HUES48 (cell line): ENCODE results near the gene C10orf71.

Source experiments
- H3K27ac ChIP-seq: one replicate; pipeline ENCODE4 v1.7.0; 2013; ENCODE audit warnings: low read depth, low read length, inconsistent platforms
- H3K27me3 ChIP-seq: 2 replicates; pipeline ENCODE4 v1.6.1; 2013; ENCODE audit warnings: mild to moderate bottlenecking, low read length; ENCODE audit not compliant: control insufficient read depth, insufficient read depth
- H3K36me3 ChIP-seq: 2 replicates; pipeline ENCODE4 v1.6.1; 2013; ENCODE audit warnings: low read length; ENCODE audit not compliant: control insufficient read depth, insufficient read depth
- H3K4me1 ChIP-seq: 2 replicates; pipeline ENCODE4 v1.6.1; 2013; ENCODE audit warnings: mild to moderate bottlenecking, low read length; ENCODE audit not compliant: control insufficient read depth, insufficient read depth
- H3K4me3 ChIP-seq: 2 replicates; pipeline ENCODE4 v1.5.1; 2013; ENCODE audit warnings: mild to moderate bottlenecking, low read depth, low read length
- H3K9ac ChIP-seq: 2 replicates; pipeline ENCODE4 v1.6.1; 2013; ENCODE audit warnings: mild to moderate bottlenecking, low read depth, low read length, moderate library complexity
- H3K9me3 ChIP-seq: 2 replicates; pipeline ENCODE4 v1.6.1; 2013; ENCODE audit warnings: low read length; ENCODE audit not compliant: control insufficient read depth, insufficient read depth

C10orf71 gene

DNA sequence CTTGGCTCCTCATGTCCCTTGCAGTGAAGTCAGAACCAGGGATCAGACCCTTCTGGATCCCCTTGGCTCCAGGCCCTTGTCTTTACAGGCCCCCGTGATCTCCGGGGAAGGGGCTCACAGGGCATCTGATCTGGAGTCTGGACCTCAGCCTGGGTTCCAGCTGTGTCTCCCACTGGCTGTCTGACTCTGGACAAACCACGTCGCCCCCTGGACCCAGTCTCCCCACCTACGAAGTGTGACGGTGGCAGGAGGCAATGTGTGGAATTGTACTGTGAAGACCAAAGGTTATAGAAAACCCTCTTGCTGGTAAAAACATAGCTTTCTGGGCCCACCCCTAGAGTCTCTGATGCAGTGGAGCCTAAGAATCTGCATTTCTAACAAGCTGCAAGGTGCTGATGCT lies 15.5 kb upstream of the C10orf71 start:
- Histone ChIP-seq H3K36me3 (no peaks in the 10 kb centered on the region), H3K4me3 (no peak overlapping the region), H3K4me1 (no peaks in the 10 kb centered on the region), H3K27ac (no peak overlapping the region), H3K9me3 (no peaks in the 10 kb centered on the region), H3K27me3 (no peaks in the 10 kb centered on the region), H3K9ac (no peak overlapping the region)

DNA sequence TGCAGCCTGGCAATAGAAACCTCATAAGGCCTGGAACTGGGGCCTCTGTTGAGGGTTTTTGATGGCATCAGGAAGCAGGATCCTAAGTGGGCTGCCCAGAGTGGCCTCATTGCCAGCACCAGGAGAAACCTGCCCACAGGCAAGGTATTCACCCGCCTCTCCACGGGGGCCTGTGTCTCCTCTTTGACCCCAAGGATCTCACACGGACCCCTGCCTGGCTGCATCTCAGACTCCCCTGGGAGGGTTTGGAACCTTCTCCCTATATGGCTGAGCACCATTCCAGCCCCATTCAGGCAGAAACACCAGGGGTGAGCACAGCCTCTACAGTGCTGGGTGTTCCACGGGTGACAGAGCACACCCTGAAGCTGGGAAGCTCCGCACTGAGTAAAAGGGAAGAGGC lies 14.6 kb upstream of the C10orf71 start:
- Histone ChIP-seq H3K36me3 (no peaks in the 10 kb centered on the region), H3K9ac (no peak overlapping the region), H3K27me3 (no peaks in the 10 kb centered on the region), H3K4me1 (no peaks in the 10 kb centered on the region), H3K4me3 (no peak overlapping the region), H3K27ac (no peak overlapping the region), H3K9me3 (no peaks in the 10 kb centered on the region)

DNA sequence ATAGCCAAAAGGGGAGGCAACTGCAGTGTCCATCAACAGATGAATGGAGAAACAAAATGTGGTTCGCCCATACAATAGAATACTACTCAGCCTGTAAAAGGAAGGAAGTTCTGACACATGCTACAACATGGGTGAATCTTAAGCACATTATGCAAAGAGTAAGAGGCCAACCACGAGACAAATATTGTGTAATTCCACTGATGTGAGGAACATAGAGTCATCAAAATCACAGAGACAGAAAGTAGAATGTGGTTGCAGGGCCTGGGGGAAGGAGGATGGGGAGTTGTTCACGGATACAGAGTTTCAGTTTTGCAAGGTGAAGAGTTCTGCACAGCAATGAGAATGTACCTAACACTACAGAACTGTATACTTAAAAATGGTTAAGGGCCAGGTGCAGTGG lies 13.7 kb upstream of the C10orf71 start:
- no peaks in the 10 kb centered on the region for H3K4me1 ChIP-seq
- no peaks in the 10 kb centered on the region for H3K27me3 ChIP-seq
- H3K27ac ChIP-seq: no peak overlapping the region
- H3K9ac ChIP-seq: no peak overlapping the region
- no peaks in the 10 kb centered on the region for H3K36me3 ChIP-seq
- H3K9me3 ChIP-seq: no peaks in the 10 kb centered on the region
- H3K4me3 ChIP-seq: no peak overlapping the region

DNA sequence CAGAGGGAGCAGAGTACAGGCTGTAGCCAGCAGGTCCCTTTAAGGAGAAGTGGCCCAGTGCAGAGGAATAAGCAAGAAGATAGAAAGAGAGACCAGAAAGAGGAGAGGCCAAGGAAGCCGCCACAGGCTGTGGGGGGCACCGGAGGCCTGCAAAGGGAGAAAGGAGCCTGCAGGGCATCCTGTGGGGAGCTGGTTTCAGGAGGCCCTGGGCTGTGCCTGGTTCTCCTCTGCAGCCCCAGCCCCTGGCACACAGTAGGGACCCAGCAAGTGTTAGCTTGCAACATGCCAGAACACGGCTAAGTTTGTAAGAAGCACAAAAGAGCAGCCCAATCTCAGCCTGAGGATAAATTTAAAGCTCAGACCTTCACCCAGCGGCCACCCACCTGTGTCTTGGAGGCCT lies 12.3 kb upstream of the C10orf71 start:
- H3K4me3 ChIP-seq: no peak overlapping the region
- H3K27me3 ChIP-seq: no peaks in the 10 kb centered on the region
- H3K9me3 ChIP-seq: no peaks in the 10 kb centered on the region
- H3K4me1 ChIP-seq: no peaks in the 10 kb centered on the region
- no peaks in the 10 kb centered on the region for H3K36me3 ChIP-seq
- no peak overlapping the region for H3K27ac ChIP-seq
- H3K9ac ChIP-seq: no peak overlapping the region

DNA sequence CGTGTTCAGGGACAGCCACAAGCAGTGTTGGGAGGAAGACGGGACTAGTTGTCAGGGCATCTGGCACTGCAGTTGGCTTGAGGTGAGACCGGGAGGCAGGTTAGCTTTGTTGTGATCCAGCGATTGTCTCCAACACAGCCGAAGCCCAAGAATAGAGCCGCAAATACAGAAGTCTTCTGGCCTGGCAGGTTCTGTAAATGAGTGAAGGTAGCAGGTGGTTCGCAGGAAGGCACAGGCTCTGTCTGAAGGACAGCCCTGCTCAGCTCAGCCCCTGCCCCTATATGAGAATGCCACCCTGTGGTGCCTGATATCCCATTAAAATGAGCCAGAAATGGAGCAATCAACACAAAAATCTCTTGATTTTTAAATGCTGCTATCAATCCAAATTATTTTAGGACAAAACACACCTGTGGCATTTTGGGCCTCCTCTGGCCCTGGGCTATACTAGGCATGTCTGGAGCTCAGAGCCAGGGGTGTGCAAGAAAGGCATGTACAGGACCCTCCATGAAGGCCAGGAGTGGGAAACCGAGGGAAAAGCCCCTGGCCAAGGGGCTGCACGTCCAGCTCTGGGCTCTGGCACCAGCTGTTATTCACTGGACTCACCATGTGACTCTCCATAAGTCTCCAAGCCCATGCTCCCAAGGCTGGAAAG lies 11.2 kb upstream of the C10orf71 start:
- no peaks in the 10 kb centered on the region for H3K27me3 ChIP-seq

DNA sequence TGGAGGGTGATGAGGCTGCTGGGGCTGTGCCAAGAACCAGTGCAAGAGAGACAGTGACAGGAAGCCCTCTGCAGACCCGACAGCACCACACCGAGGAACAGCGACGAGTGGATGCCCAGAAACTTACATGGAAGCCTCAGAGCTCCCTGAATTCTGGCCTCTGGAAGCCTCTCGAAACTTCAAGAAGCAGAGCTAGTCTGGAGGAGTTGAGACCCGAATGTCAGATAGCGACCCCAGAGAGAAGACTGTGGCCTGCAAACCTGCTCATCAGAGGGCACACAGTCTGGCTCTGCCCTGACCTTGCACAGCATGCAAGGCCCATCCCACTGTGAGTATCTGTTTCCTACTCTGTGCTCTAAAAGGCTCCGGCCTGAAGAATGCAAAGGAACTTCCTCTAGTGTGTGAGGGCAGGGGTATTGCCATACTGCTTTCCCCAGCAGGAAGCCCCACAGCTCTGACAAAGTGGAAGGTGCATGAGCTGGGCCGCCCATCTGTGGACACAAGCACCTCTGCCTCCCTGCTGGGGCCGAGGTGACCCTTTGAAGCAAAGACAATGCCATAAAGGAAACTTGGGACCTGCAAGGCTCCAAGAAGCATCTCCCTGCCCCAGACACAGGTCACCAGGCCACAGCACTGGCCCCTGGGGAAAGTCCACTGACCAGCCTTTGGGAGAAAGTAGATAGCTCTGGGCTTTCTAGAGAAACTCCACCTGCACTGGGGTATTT lies 10.5 kb upstream of the C10orf71 start:
- Histone ChIP-seq H3K36me3 (no peaks in the 10 kb centered on the region), H3K27ac (no peak overlapping the region), H3K27me3 (no peaks in the 10 kb centered on the region), H3K4me3 (no peak overlapping the region), H3K9ac (no peak overlapping the region), H3K9me3 (no peaks in the 10 kb centered on the region), H3K4me1 (no peaks in the 10 kb centered on the region)

More for the DNA sequence above, 11.2 kb upstream of the C10orf71 start:
- Histone ChIP-seq H3K27ac (no peak overlapping the region), H3K36me3 (no peaks in the 10 kb centered on the region), H3K9ac (no peak overlapping the region), H3K4me3 (no peak overlapping the region), H3K9me3 (no peaks in the 10 kb centered on the region), H3K4me1 (no peaks in the 10 kb centered on the region)

DNA sequence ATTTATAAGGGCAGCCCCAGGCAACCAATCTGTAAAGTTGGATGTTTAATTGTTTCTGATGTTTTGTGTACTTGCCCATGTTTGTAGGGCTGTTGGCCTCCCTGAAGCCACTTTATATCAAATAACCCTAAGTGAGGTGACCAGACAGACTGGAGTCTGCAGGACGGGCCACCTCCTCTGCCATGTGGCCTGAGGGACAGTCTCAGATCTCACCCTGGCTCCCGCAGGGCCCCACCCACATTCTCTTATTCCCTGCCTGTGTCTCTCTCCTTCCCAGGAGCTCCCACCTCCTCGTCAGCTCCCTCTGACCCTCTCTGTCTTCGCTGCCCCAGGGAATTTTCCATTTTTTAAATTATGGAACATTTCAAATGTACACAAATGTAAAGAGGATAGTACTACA lies 9.5 kb upstream of the C10orf71 start:
- Histone ChIP-seq H3K27me3 (no peaks in the 10 kb centered on the region), H3K27ac (no peak overlapping the region), H3K4me1 (no peaks in the 10 kb centered on the region), H3K36me3 (no peaks in the 10 kb centered on the region), H3K9ac (no peak overlapping the region), H3K9me3 (no peaks in the 10 kb centered on the region), H3K4me3 (no peak overlapping the region)

DNA sequence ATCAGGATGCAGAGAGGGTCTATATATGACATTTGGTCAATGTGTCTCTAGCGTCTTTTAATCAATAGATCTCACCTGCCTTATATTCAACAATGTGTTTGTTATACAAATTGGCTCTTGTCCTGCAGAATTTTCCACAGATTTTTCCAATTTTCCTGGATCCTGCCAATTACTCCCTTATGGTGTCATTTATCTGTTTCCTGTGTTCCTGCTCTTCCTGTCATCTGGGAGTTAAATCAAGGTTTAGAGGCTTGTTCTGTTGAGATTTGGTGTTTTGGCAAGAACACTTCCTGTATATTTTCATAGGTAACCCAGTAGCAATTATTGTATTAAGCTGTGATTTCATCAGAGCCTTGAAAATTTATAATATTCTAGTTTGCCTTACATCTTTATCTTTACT lies 8.8 kb upstream of the C10orf71 start:
- Histone ChIP-seq H3K27ac (no peak overlapping the region), H3K27me3 (no peaks in the 10 kb centered on the region), H3K9ac (no peak overlapping the region), H3K9me3 (no peaks in the 10 kb centered on the region), H3K4me3 (no peak overlapping the region), H3K4me1 (no peaks in the 10 kb centered on the region), H3K36me3 (no peaks in the 10 kb centered on the region)

DNA sequence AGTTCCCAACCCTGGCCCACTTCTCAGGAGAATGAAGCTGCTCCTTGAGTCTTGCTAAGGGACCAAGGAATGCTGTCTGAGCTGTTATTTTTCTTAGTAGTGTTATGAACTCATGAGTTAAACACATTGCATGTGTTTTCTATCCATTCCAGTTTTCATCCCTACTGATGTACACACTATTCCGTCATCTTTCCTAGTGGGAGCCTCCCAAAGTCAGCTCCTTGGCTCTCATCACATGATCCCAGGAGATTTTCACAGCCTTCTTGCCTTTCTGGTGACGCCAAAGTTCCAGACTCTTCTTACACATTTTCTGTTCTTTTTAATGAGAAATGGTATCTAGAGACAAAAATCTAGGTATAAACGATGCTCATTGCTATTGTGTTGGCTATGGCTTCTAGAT lies 8.4 kb upstream of the C10orf71 start:
- Histone ChIP-seq H3K36me3 (no peaks in the 10 kb centered on the region), H3K4me1 (no peaks in the 10 kb centered on the region), H3K27ac (no peak overlapping the region), H3K9ac (no peak overlapping the region), H3K27me3 (no peaks in the 10 kb centered on the region), H3K9me3 (no peaks in the 10 kb centered on the region), H3K4me3 (no peak overlapping the region)

DNA sequence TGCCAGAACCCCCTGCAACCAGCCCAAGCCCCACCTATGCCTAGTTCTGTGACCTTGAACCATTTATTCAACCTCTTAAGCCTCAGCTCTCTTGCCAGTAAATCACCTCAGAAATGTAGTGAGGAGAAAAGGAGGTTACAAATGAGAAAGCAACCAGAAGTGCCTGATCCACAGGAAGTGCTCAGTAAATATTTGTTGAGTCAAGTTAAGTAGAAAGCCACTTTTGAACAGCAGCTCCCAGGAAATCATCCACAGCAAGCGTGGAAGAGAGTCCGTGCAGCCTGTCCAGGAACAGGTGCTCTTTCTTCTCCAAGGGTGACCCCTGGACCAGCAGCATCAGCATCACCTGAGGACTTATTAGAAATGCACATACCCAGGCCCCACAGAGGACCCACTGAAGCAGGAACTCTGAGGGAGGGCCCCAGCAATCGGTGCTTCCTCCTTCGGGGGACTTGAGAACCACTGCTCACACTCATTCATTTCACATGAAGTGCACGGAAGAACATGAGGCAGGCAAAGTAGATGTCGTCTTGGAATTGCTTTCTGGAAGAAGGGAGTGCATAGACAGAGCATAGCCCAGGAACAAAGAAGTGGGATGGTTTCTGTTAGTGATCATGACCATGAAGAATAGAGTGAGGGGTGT lies 6.3 kb upstream of the C10orf71 start:
- Histone ChIP-seq H3K27me3 (no peaks in the 10 kb centered on the region), H3K27ac (no peak overlapping the region), H3K9me3 (no peaks in the 10 kb centered on the region), H3K36me3 (no peaks in the 10 kb centered on the region), H3K4me3 (no peak overlapping the region), H3K4me1 (peaks cover 4% of the 10 kb centered on the region; the same call in 1 of the 2 replicates), H3K9ac (no peak overlapping the region)

DNA sequence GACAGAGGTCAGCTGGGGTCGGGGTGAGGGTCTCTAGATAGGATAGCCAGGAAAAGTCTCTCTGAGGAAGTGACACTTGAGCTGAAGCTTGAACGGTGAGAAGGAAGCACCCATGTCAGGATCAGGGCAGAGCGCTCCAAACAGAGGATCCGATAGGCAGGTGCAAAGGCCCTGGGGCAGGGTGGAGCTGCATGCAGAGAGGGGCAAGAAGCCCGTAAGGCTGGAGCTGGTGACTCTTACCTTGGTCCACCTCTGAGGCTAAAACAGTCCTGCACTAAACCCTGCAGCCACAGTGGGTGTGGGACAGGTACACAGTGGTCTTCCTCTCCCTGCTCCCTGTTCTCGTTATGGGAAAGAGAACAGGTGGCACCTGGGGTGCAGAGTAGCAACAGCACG lies 5.8 kb upstream of the C10orf71 start:
- Histone ChIP-seq H3K27ac (no peak overlapping the region), H3K4me3 (no peak overlapping the region), H3K9ac (no peak overlapping the region), H3K4me1 (peaks cover 4% of the 10 kb centered on the region; the same call in 1 of the 2 replicates), H3K9me3 (no peaks in the 10 kb centered on the region), H3K36me3 (no peaks in the 10 kb centered on the region), H3K27me3 (no peaks in the 10 kb centered on the region)
